IMR-90 (cell line): Measurements from ENCODE around the gene CCDC30. TPM values are rescaled to one million over a fixed set of nuclear protein-coding genes. Genes with fewer than 3 reads are reported as not detected.

Experiments used
- ATAC-seq: fragments of 200-7000 bp; cut with Tn5 transposase; 2 replicates; pipeline ENCODE4 v1.9.1; 2020; ENCODE audit warnings: low read depth, mild to moderate bottlenecking, moderate library complexity
- BruUV-seq: library from RNA; stranded (reverse); fragments of 400-500 nt; replicated peaks from 2 replicates; lab custom pipeline; 2021; lab: Mats Ljungman, UMichigan
- CTCF ChIA-PET: fragments of 300-600 bp; formaldehyde crosslinking; extraction: SDS; loops from one replicate; lab custom pipeline; 2021; ENCODE audit warnings: antibody characterized with exemption; lab: Yijun Ruan, JAX
- POLR2A ChIA-PET: fragments of 300-600 bp; sonication (Branson Sonifier 250); formaldehyde crosslinking; loops from one replicate; lab custom pipeline; 2022; ENCODE audit warnings: antibody characterized with exemption; ENCODE audit not compliant: unreplicated experiment; lab: Charles Lee
- DNase-seq: peaks from one replicate; pipeline ENCODE4 v3.0.0; 2013
- H2AFZ ChIP-seq: replicated peaks from 2 replicates; pipeline ENCODE3; 2013; ENCODE audit warnings: low read length, mild to moderate bottlenecking; ENCODE audit not compliant: poor library complexity
- H2AK5ac ChIP-seq: 2 replicates; pipeline ENCODE4 v1.6.1; 2013; ENCODE audit warnings: low read depth, low read length, inconsistent platforms
- H2AK9ac ChIP-seq: replicated peaks from 2 replicates; pipeline ENCODE3; 2013; ENCODE audit warnings: mild to moderate bottlenecking, low read depth, low read length, moderate library complexity; ENCODE audit not compliant: poor library complexity
- H2BK120ac ChIP-seq: 2 replicates; pipeline ENCODE4 v1.6.1; 2013; ENCODE audit warnings: low read depth, low read length, inconsistent platforms
- H2BK15ac ChIP-seq: 3 replicates; pipeline ENCODE4 v1.6.1; 2013; ENCODE audit warnings: low read depth, low read length, inconsistent platforms
- H2BK20ac ChIP-seq: 2 replicates; pipeline ENCODE4 v1.6.1; 2013; ENCODE audit warnings: low read depth, mild to moderate bottlenecking, inconsistent platforms, low read length, moderate library complexity
- H2BK5ac ChIP-seq: 2 replicates; pipeline ENCODE4 v1.6.1; 2013; ENCODE audit warnings: mild to moderate bottlenecking, low read depth, low read length, inconsistent platforms; ENCODE audit not compliant: poor library complexity, severe bottlenecking
- H3K14ac ChIP-seq: replicated peaks from 2 replicates; pipeline ENCODE4 v1.6.1; 2013; ENCODE audit warnings: low read depth, low read length, inconsistent platforms
- H3K18ac ChIP-seq: 2 replicates; pipeline ENCODE4 v1.6.1; 2013; ENCODE audit warnings: low read depth, low read length, control low read depth
- H3K23ac ChIP-seq: 2 replicates; pipeline ENCODE4 v1.6.1; 2013; ENCODE audit warnings: low read depth, low read length, inconsistent platforms
- H3K27ac ChIP-seq: 2 replicates; pipeline ENCODE4 v1.5.1; 2013; ENCODE audit warnings: mild to moderate bottlenecking, control low read depth, low read length; ENCODE audit not compliant: insufficient read depth
- H3K27me3 ChIP-seq: 2 replicates; pipeline ENCODE4 v1.6.1; 2013; ENCODE audit warnings: low read length; ENCODE audit not compliant: control insufficient read depth, insufficient read depth
- H3K36me3 ChIP-seq: 2 replicates; pipeline ENCODE4 v1.6.1; 2013; ENCODE audit warnings: low read length, mixed read lengths; ENCODE audit not compliant: control insufficient read depth, insufficient read depth
- H3K4ac ChIP-seq: 2 replicates; pipeline ENCODE4 v1.6.1; 2013; ENCODE audit warnings: low read depth, low read length, inconsistent platforms
- H3K4me1 ChIP-seq: 2 replicates; pipeline ENCODE4 v1.6.1; 2013; ENCODE audit warnings: low read length, mixed read lengths; ENCODE audit not compliant: control insufficient read depth, insufficient read depth
- H3K4me2 ChIP-seq: 2 replicates; pipeline ENCODE4 v1.6.1; 2013; ENCODE audit warnings: low read depth, mild to moderate bottlenecking, control low read depth, low read length, moderate library complexity
- H3K4me3 ChIP-seq: 2 replicates; pipeline ENCODE4 v1.5.1; 2013; ENCODE audit warnings: low read depth, mild to moderate bottlenecking, control low read depth, low read length, moderate library complexity; ENCODE audit not compliant: insufficient read depth
- H3K56ac ChIP-seq: 2 replicates; pipeline ENCODE4 v1.6.1; 2013; ENCODE audit warnings: low read length, inconsistent platforms; ENCODE audit not compliant: insufficient read depth; ENCODE audit errors: extremely low read depth
- H3K79me1 ChIP-seq, 2 experiments: 2 replicates each; pipeline ENCODE4 v1.6.1; 2013; ENCODE audit warnings: low read length in 2 of 2, inconsistent platforms in 1 of 2, low read depth in 1 of 2
- H3K9ac ChIP-seq: 2 replicates; pipeline ENCODE4 v1.6.1; 2013; ENCODE audit warnings: low read depth, low read length, control low read depth
- H3K9me1 ChIP-seq: 2 replicates; pipeline ENCODE4 v1.6.1; 2013; ENCODE audit warnings: low read length, inconsistent platforms; ENCODE audit not compliant: insufficient read depth
- H3K9me3 ChIP-seq: 2 replicates; pipeline ENCODE4 v1.6.1; 2013; ENCODE audit warnings: low read length; ENCODE audit not compliant: control insufficient read depth, insufficient read depth
- H4K20me1 ChIP-seq: 2 replicates; pipeline ENCODE4 v1.6.1; 2013; ENCODE audit warnings: low read length, inconsistent platforms; ENCODE audit not compliant: insufficient read depth
- H4K5ac ChIP-seq: 2 replicates; pipeline ENCODE4 v1.6.1; 2013; ENCODE audit warnings: mild to moderate bottlenecking, low read depth, low read length, control low read depth
- H4K8ac ChIP-seq, 2 experiments: 2 replicates each; pipeline ENCODE4 v1.6.1; 2013; ENCODE audit warnings: low read depth in 2 of 2, low read length in 2 of 2, control low read depth in 1 of 2, inconsistent platforms in 1 of 2
- H4K91ac ChIP-seq: 2 replicates; pipeline ENCODE4 v1.6.1; 2013; ENCODE audit warnings: low read depth, low read length, inconsistent platforms; ENCODE audit not compliant: insufficient read depth
- BHLHE40 ChIP-seq: fragments of 150-350 bp; IDR thresholded peaks from 2 replicates; pipeline ENCODE4 v1.6.1; 2016; ENCODE audit warnings: mild to moderate bottlenecking, low read depth, low read length
- CHD1 ChIP-seq: IDR thresholded peaks from 2 replicates; pipeline ENCODE4 v1.6.1; 2012; ENCODE audit warnings: low read depth, low read length, improper control_type of control experiment
- MAZ ChIP-seq: IDR thresholded peaks from 2 replicates; pipeline ENCODE4 v1.6.1; 2012; ENCODE audit warnings: low read depth, mild to moderate bottlenecking, low read length, improper control_type of control experiment, moderate library complexity, borderline replicate concordance
- MXI1 ChIP-seq: IDR thresholded peaks from 2 replicates; pipeline ENCODE4 v1.6.1; 2012; ENCODE audit warnings: low read depth, mild to moderate bottlenecking, low read length, moderate library complexity, borderline replicate concordance
- NFE2L2 ChIP-seq: fragments of 150-350 bp; IDR thresholded peaks from 2 replicates; pipeline ENCODE4 v1.6.1; 2016; ENCODE audit warnings: low read depth, mild to moderate bottlenecking, low read length
- POLR2A ChIP-seq: IDR thresholded peaks from 2 replicates; pipeline ENCODE4 v1.6.1; 2012; ENCODE audit warnings: mild to moderate bottlenecking, low read depth, low read length
- RCOR1 ChIP-seq: IDR thresholded peaks from 2 replicates; pipeline ENCODE4 v1.6.1; 2012; ENCODE audit warnings: mild to moderate bottlenecking, low read length, improper control_type of control experiment; ENCODE audit not compliant: insufficient replicate concordance
- RFX5 ChIP-seq: IDR thresholded peaks from 2 replicates; pipeline ENCODE4 v1.8.0; 2012; ENCODE audit warnings: low read depth, mild to moderate bottlenecking, low read length, moderate library complexity
- WGBS, 2 experiments: methylation state at CpG; one replicate each; pipeline versions ENCODE4 v1.1.5 to v1.1.7; 2013; ENCODE audit warnings: missing lambda C conversion rate in 2 of 2; ENCODE audit not compliant: insufficient read length in 1 of 2; ENCODE audit errors: extremely low coverage in 2 of 2; 5-methylcytosine and 5-hydroxymethylcytosine counted together
- dilution Hi-C: fragments of 300-500 bp; cut with HindIII; formaldehyde crosslinking; loops from one replicate; pipeline ENCODE4 v1.14.3; 2018; ENCODE audit warnings: low sequenced_read_pairs; ENCODE audit not compliant: unreplicated experiment
- in situ Hi-C: fragments of 300-500 bp; cut with MboI; formaldehyde crosslinking; loops from 3 replicates; pipeline ENCODE4 v1.14.3; 2019; ENCODE audit warnings: low sequenced_read_pairs, inconsistent platforms, mixed read lengths
- intact Hi-C: fragments of 100-400 bp; cut with micrococcal nuclease; formaldehyde crosslinking; loops from 2 replicates; pipeline ENCODE4 v1.10.0; 2022
- polyA plus RNA-seq, 3 experiments: library from polyadenylated mRNA; depleted of rRNA; stranded (reverse); fragments of >200 nt; gene quantifications; 2 replicates each; pipeline ENCODE4 v1.2.3, GENCODE V29; 2012; ENCODE audit warnings: low replicate concordance in 1 of 3
- total RNA-seq: library from RNA; depleted of rRNA; stranded (reverse); fragments of >200 nt; gene quantifications from 2 replicates; pipeline ENCODE4 v1.2.3, GENCODE V29; 2012
- TF ChIP-seq, protein P1 (sequence below): fragments of 150-350 bp; IDR thresholded peaks from 2 replicates; pipeline ENCODE4 v1.6.1; 2016; ENCODE audit warnings: low read depth, mild to moderate bottlenecking, low read length, moderate library complexity, borderline replicate concordance
- TF ChIP-seq, protein P2 (sequence below): conservative IDR thresholded peaks from 2 replicates; pipeline ENCODE4 v1.5.1; 2012; ENCODE audit warnings: mild to moderate bottlenecking, low read depth, low read length, improper control_type of control experiment
- TF ChIP-seq, protein P3 (sequence below): fragments of 150-350 bp; IDR thresholded peaks from 2 replicates; pipeline ENCODE4 v1.6.1; 2017; ENCODE audit warnings: mild to moderate bottlenecking, antibody characterized with exemption, low read length, low read depth

The CCDC30 gene
- total and polyA plus RNA-seq, 2 of the 4 experiments (the other 2 are of a cell fraction), result 0.14 to 0.18 TPM

DNA sequence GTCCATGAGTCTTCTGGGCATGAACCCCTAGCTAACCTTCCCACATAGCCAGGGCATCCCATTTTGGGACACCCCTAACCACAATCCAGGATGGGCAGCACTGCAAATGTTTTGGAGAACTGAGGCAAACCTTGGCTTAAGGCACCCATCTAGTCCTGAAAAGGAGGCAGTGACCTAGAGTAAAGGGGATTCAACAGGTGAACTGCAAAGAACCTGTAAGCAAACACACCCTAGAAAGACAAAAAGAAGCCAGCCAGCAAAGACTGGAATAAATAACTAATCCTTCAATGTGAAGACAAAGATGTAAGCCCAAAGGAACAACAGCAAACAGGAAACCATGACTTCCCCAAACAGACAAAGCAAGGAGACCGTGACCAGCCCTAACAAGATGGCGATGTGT, 138.4 kb downstream of the CCDC30 start:
- no peak overlapping the region for H3K4me3 ChIP-seq
- H2AK9ac ChIP-seq, result no peak overlapping the region
- no peak for TF ChIP-seq MAZ
- TF ChIP-seq NFE2L2, result no peak
- TF ChIP-seq, protein P1, sequence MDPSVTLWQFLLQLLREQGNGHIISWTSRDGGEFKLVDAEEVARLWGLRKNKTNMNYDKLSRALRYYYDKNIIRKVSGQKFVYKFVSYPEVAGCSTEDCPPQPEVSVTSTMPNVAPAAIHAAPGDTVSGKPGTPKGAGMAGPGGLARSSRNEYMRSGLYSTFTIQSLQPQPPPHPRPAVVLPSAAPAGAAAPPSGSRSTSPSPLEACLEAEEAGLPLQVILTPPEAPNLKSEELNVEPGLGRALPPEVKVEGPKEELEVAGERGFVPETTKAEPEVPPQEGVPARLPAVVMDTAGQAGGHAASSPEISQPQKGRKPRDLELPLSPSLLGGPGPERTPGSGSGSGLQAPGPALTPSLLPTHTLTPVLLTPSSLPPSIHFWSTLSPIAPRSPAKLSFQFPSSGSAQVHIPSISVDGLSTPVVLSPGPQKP, result no peak
- TF ChIP-seq, protein P2, sequence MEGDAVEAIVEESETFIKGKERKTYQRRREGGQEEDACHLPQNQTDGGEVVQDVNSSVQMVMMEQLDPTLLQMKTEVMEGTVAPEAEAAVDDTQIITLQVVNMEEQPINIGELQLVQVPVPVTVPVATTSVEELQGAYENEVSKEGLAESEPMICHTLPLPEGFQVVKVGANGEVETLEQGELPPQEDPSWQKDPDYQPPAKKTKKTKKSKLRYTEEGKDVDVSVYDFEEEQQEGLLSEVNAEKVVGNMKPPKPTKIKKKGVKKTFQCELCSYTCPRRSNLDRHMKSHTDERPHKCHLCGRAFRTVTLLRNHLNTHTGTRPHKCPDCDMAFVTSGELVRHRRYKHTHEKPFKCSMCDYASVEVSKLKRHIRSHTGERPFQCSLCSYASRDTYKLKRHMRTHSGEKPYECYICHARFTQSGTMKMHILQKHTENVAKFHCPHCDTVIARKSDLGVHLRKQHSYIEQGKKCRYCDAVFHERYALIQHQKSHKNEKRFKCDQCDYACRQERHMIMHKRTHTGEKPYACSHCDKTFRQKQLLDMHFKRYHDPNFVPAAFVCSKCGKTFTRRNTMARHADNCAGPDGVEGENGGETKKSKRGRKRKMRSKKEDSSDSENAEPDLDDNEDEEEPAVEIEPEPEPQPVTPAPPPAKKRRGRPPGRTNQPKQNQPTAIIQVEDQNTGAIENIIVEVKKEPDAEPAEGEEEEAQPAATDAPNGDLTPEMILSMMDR, result no peak
- TF ChIP-seq CHD1, result no peak
- no peak for TF ChIP-seq BHLHE40
- TF ChIP-seq, protein P3, sequence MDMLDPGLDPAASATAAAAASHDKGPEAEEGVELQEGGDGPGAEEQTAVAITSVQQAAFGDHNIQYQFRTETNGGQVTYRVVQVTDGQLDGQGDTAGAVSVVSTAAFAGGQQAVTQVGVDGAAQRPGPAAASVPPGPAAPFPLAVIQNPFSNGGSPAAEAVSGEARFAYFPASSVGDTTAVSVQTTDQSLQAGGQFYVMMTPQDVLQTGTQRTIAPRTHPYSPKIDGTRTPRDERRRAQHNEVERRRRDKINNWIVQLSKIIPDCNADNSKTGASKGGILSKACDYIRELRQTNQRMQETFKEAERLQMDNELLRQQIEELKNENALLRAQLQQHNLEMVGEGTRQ, result no peak
- TF ChIP-seq RCOR1, result no peak
- no peak for TF ChIP-seq MXI1
- TF ChIP-seq POLR2A, result no peak
- TF ChIP-seq RFX5, result no peak
- no peak overlapping the region for H3K14ac ChIP-seq
- H4K8ac ChIP-seq, result no peak overlapping the region
- in situ Hi-C loops (no loop called here), intact Hi-C loops (no loop called here), dilution Hi-C loops (no loop called here)
- H4K5ac ChIP-seq, result no peak overlapping the region
- no CpG with 5 or more reads among the region's 2 CpGs for WGBS, 2 experiments
- H3K36me3 ChIP-seq, result no peaks in the 10 kb centered on the region
- no peak overlapping the region for H3K18ac ChIP-seq
- peaks cover 3% of the 10 kb centered on the region; the same call in 1 of the 2 replicates for H3K27me3 ChIP-seq
- H2AFZ ChIP-seq, result no peak overlapping the region
- POLR2A ChIA-PET, result no interaction called here
- H3K4ac ChIP-seq, result no peak overlapping the region
- ATAC-seq (no peak), DNase-seq (no peak)
- H4K20me1 ChIP-seq, result no peaks in the 10 kb centered on the region
- no peak overlapping the region for H3K56ac ChIP-seq
- no TSS peak for BruUV-seq
- no peak overlapping the region for H2BK20ac ChIP-seq
- H3K4me1 ChIP-seq, result no peaks in the 10 kb centered on the region
- H3K27ac ChIP-seq, result no peak overlapping the region
- H3K9me3 ChIP-seq, result no peaks in the 10 kb centered on the region
- H2BK120ac ChIP-seq, result no peak overlapping the region
- no peak overlapping the region for H2BK5ac ChIP-seq
- H2AK5ac ChIP-seq, result no peak overlapping the region
- no peak overlapping the region for H4K91ac ChIP-seq
- H3K9me1 ChIP-seq, result no peaks in the 10 kb centered on the region
- CTCF ChIA-PET, result no interaction called here
- H3K9ac ChIP-seq, result no peak overlapping the region
- H3K23ac ChIP-seq, result no peak overlapping the region
- no peak overlapping the region for H3K4me2 ChIP-seq
- H3K79me1 ChIP-seq, result no peaks in the 10 kb centered on the region
- H2BK15ac ChIP-seq, result no peak overlapping the region
